Dermis lymphatic vessel endothelial cell (primary cell): ENCODE measurements around the gene CNN2. TPM values are rescaled to one million over a fixed set of nuclear protein-coding genes. Genes with fewer than 3 reads are reported as not detected.

ENCODE experiments used
- total RNA-seq: library from RNA; depleted of rRNA; stranded (reverse); fragments of >200 nt; gene quantifications from 2 replicates; pipeline ENCODE4 v1.2.1, GENCODE V29; 2014

Gene CNN2
- total RNA-seq = 54.7 and 73.7 TPM in 2 replicates

GRCh38 chr19:1025960-1026782 is at the start of gene CNN2:
Gene CNN2, plus strand, starts transcription at chr19:1026608. Its CDS starts 54 bp downstream, at chr19:1026662.

GRCh38 chr19:984165-984967 is 42.0 kb upstream of the CNN2 start, which contains the start of gene WDR18:
Gene WDR18, plus strand, starts transcription at chr19:984345. Its CDS starts 9 bp downstream, at chr19:984354.

DNA sequence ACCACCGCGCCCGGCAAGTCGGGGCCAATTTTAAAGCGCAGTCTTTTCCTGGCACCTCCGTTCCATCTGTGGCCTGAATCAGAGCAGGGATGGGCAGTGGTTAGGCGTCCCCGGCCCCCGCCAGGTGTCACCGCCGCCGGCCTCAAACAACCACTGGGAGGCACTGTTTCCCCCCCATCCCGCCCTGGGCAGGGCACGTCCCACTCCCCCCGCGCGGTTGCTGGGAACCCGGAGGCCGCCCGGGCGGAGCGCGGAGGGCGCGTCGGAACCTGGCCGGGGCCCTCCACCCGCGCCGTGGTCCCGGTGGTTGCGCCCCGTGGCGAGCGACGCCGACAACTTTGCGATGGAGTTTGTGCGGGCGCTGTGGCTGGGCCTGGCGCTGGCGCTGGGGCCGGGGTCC is 26.3 kb upstream of the CNN2 start, which contains the start of gene GRIN3B:
Gene GRIN3B (plus strand): TSS at position 325 of the 400 bp plus-strand sequence. CDS start 19 bp downstream, at position 344.

DNA sequence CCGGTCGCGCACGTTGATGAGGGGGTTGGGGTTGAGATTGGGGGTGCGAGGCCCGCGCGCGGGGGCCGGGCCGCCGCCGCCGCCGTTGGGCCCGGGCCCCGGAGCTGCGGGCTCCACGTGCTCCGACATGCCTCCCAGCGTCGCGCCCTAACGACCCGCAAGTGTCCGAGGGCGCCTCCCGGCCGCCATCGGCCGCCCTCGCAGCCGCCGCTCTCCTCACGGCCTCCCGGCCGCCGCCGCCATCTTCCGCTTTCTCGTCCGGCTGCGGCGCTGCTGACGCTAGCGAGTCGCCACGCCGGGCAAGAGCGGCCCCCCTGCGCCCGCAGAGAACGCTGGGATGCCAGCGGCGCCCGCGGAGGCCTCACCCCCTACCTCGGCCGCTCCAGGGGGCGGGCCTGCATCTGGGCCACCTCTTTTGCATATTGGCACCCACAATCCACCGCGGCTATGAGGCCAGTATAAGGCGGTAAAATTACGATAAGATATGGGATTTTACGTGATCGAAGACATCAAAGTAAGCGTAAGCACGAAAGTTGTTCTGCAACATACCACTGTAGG is 5.5 kb upstream of the CNN2 start, which contains the start of gene TMEM259:
Gene TMEM259 (minus strand): TSS at position 256 of the 558 bp plus-strand sequence. CDS start 127 bp downstream, at position 129.

GRCh38 chr19:1039646-1040475 is 13.5 kb downstream of the CNN2 start, which contains the start of gene ABCA7:
Gene ABCA7, plus strand, starts transcription at chr19:1040107. Its CDS starts 1,255 bp downstream, at chr19:1041362.

DNA sequence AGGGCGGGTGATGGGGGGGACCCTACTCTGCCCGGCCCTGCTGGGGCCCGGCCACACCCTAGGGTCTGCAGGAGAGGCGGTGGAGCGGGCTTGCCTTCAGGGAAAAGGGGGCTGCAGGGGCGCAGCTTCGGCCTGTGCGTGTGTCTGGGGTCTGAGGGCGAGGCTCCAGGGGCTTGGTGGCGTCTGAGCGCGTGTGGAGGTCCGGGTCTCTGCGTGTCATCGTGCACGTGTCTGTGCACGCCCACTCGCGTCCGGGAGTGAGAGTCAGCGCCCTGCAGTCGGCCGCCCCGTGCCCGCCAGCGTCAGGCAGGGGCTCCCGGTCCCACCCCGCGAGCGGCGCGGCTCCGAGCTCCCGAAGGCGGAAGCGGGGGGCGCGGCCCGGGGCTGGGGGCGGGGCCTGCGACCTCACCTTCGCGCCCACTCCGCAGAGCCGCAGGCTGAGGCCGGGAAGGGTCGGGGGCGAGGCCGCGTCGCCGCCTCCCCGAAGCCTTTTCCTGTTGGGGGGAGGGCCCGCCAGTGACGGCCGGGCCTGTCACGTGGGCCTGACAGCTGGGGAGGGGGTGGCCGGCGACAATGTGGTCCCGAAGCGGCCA is 40.4 kb downstream of the CNN2 start, which contains the start of gene ARHGAP45:
Gene ARHGAP45 (plus strand): TSS at position 420 of the 593 bp plus-strand sequence. CDS start 239 bp downstream, outside the sequence.

Other genes starting within 250 kb of the CNN2 start
- 118 and 139 TPM in 2 replicates for gene PTBP1, start 229.2 kb upstream of the CNN2 start, total RNA-seq
- under 0.01 TPM in 2 replicates for gene PLPPR3, start 204.7 kb upstream of the CNN2 start, total RNA-seq
- gene AZU1, start 198.8 kb upstream of the CNN2 start, total RNA-seq = not detected in 2 replicates
- gene PRTN3, start 185.6 kb upstream of the CNN2 start, total RNA-seq = not detected in 2 replicates
- not detected in 2 replicates for gene ELANE, start 174.3 kb upstream of the CNN2 start, total RNA-seq
- 0.52 and 0.54 TPM in 2 replicates for gene CFD, start 166.9 kb upstream of the CNN2 start, total RNA-seq
- gene MED16, start 133.4 kb upstream of the CNN2 start, total RNA-seq = 16.1 and 20.6 TPM in 2 replicates
- gene RNU6-9, start 133.1 kb upstream of the CNN2 start, total RNA-seq = not detected in 2 replicates
- 37.0 and 37.5 TPM in 2 replicates for gene R3HDM4, start 113.4 kb upstream of the CNN2 start, total RNA-seq
- gene KISS1R, start 109.3 kb upstream of the CNN2 start, total RNA-seq = not detected in 2 replicates
- 4.7 and 5.6 TPM in 2 replicates for gene ARID3A, start 100.6 kb upstream of the CNN2 start, total RNA-seq
- 67.0 and 73.3 TPM in 2 replicates for gene WDR18, start 42.3 kb upstream of the CNN2 start, total RNA-seq
- gene GRIN3B, start 26.2 kb upstream of the CNN2 start, total RNA-seq = 0.09 and 0.33 TPM in 2 replicates
- 36.9 and 38.3 TPM in 2 replicates for gene TMEM259, start 5.5 kb upstream of the CNN2 start, total RNA-seq
- not detected in 2 replicates for gene RNU6-2, start 5.1 kb upstream of the CNN2 start, total RNA-seq
- gene ABCA7, start 13.5 kb downstream of the CNN2 start, total RNA-seq = 2.4 and 3.6 TPM in 2 replicates
- gene ARHGAP45, start 40.6 kb downstream of the CNN2 start, total RNA-seq = 11.9 and 24.8 TPM in 2 replicates
- 69.8 and 81.8 TPM in 2 replicates for gene POLR2E, start 68.8 kb downstream of the CNN2 start, total RNA-seq
- gene GPX4, start 77.4 kb downstream of the CNN2 start, total RNA-seq = 369 and 438 TPM in 2 replicates
- 14.4 and 15.9 TPM in 2 replicates for gene SBNO2, start 147.7 kb downstream of the CNN2 start, total RNA-seq
- 80.6 and 90.6 TPM in 2 replicates for gene STK11, start 179.2 kb downstream of the CNN2 start, total RNA-seq
- 0.76 and 1.2 TPM in 2 replicates for gene CBARP, start 211.4 kb downstream of the CNN2 start, total RNA-seq
- 12.6 and 14.8 TPM in 2 replicates for gene ATP5F1D, start 215.1 kb downstream of the CNN2 start, total RNA-seq
- gene MIDN, start 222.0 kb downstream of the CNN2 start, total RNA-seq = 5.4 and 7.2 TPM in 2 replicates
- gene CIRBP, start 242.7 kb downstream of the CNN2 start, total RNA-seq = 214 and 308 TPM in 2 replicates
- 12.2 and 12.7 TPM in 2 replicates for gene FAM174C, start 248.9 kb downstream of the CNN2 start, total RNA-seq